GM12874 (cell line): ENCODE data around the gene COL12A1.

ENCODE experiments used
- CTCF ChIP-seq: IDR thresholded peaks from 2 replicates; pipeline ENCODE4 v1.5.1; 2011; ENCODE audit warnings: low read depth, mild to moderate bottlenecking, control low read depth, low read length, moderate library complexity; ENCODE audit not compliant: insufficient read depth

COL12A1 gene

GRCh38 chr6:75204217-75204958, 1.5 kb downstream of the COL12A1 start:
- peak; percentile 64 for TF ChIP-seq CTCF

GRCh38 chr6:75203721-75204120, 2.1 kb downstream of the COL12A1 start:
- no peak for TF ChIP-seq CTCF

DNA sequence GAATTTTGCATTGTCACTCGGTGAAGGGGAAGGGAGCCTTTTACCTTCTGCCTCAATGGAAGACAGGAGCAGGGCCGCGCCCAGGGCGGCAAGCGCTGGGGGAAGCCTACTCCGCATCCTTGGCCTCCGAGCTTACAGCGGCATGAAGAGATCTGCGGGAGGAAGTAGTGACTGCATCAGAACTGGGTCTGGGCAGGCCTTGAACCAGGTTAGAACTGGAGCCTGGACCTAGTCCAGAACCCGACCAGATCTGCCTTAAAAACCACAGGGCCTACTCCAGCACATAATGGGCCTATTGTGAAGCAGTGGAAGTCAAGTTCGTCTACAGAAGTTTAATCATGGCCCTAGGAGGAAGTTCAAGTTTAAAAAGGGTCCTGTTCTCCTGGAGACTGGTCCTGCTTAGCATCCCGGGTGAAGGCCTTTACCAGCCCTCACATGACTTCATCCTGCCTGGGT, 3.1 kb downstream of the COL12A1 start:
- TF ChIP-seq CTCF = no peak

DNA sequence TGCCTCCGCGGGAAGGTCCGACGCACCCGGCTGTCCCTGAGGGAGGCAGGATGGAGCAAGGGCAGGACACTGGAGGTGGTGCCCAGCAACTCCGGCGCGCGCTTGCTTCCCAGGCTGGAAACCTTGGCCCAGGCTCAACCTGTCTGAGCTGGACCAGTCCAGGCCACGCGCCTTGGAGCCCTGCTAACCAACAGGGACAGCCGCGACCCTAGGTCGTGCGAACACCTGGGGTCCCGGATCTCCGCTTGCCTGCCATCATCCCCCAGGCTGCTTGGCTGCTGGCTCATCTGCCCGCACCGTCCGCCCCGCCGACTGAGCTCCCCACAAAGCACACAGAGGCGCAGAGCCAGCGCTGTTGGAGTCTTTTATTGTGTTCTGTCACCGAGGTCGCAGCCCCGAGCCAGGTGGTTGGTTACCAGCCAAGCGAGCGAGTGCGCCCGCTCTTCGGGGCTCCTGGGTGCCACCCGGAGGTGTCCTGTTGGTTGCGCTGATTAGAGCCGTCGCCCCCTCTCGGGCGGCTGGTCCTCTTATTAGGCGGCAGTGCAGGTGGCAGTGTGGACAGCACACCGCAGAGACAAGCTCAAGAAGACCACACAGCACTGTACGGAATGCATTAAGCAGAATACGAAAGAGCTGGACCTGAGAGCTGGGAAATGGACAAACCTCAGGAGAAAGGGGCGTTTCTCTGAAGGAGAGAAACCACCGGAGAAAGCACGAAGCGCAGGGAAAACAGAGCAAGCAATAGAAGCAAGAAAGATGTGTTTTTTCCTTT, 3.8 kb downstream of the COL12A1 start:
- 0 out of 2 replicates have a peak, but pooled peaks have one; percentile 3 for TF ChIP-seq CTCF

DNA sequence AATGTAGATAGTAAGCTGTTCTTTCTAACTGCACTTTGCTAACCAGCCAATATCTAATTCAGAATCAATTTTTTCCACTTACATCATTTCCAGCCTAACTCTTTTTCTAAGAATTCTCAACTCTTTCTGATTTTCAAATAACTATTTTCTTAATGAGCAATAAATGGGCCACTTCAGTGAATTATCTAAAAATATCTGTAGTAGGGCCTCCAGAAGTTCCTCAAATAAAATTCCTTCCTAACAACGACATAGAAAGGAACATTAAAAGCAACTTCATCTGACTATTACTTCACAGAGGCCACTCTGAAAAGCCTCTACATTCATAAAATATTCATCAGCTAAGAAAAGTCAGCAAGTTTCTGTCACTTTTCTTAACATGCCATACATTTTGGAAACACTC, 4.8 kb downstream of the COL12A1 start:
- TF ChIP-seq CTCF = no peak

GRCh38 chr6:75199889-75200288, 6.0 kb downstream of the COL12A1 start:
- TF ChIP-seq CTCF = no peak

GRCh38 chr6:75196081-75196687, 9.7 kb downstream of the COL12A1 start:
- TF ChIP-seq CTCF = no peak
